ENCODE results near the gene FXR2. TPM values are rescaled to one million over a fixed set of nuclear protein-coding genes. Genes with fewer than 3 reads are reported as not detected.

FXR2 gene
- total and polyA plus RNA-seq, 9 donors = 13.8 to 36.1 (median 26.6) TPM

DNA sequence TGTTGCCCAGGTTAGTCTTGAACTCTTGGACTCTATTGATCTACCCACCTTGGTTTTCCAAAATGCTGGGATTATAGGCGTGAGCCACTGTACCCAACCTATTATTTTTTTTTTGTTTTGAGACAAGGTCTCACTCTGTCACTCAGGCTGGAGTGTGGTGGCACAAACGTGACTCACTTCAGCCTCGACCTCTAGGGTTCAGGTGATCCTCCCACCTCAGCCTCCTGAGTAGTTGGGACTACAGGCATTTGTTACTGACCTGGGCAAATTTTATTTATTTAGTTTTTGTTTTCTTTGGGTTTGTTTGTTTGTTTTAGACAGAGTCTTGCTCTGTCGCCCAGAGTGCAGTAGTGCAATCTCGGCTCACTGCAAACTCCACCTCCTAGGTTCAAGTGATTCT lies 9.0 kb upstream of the FXR2 start:
- Histone ChIP-seq H3K4me3 (no peak overlapping the region), H3K27ac (no peak overlapping the region), H3K4me1 (ENCODE audit: insufficient read depth) (peaks cover 4% of the 10 kb centered on the region), H3K9me3 (no peaks in the 10 kb centered on the region), H3K27me3 (no peaks in the 10 kb centered on the region), H3K36me3 (no peaks in the 10 kb centered on the region)
- WGBS, 3 donors = 80 to 92% (median 89%) methylated on average over 5 of the region's 5 CpGs
- no peak for DNase-seq
- TF ChIP-seq POLR2A (IDR thresholded peaks at IDR 0.05) = no peak
- TF ChIP-seq EP300 (IDR thresholded peaks at IDR 0.05) = no peak
- TF ChIP-seq, protein P1, sequence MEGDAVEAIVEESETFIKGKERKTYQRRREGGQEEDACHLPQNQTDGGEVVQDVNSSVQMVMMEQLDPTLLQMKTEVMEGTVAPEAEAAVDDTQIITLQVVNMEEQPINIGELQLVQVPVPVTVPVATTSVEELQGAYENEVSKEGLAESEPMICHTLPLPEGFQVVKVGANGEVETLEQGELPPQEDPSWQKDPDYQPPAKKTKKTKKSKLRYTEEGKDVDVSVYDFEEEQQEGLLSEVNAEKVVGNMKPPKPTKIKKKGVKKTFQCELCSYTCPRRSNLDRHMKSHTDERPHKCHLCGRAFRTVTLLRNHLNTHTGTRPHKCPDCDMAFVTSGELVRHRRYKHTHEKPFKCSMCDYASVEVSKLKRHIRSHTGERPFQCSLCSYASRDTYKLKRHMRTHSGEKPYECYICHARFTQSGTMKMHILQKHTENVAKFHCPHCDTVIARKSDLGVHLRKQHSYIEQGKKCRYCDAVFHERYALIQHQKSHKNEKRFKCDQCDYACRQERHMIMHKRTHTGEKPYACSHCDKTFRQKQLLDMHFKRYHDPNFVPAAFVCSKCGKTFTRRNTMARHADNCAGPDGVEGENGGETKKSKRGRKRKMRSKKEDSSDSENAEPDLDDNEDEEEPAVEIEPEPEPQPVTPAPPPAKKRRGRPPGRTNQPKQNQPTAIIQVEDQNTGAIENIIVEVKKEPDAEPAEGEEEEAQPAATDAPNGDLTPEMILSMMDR (IDR thresholded peaks at IDR 0.05) = no peak
- intact Hi-C loops (cut with DNase I) = loop anchor here in 1 of 4 donors (10.0 kb wide), 1 partner anchor 211 kb away; the partner anchor contains the start of gene KDM6B

DNA sequence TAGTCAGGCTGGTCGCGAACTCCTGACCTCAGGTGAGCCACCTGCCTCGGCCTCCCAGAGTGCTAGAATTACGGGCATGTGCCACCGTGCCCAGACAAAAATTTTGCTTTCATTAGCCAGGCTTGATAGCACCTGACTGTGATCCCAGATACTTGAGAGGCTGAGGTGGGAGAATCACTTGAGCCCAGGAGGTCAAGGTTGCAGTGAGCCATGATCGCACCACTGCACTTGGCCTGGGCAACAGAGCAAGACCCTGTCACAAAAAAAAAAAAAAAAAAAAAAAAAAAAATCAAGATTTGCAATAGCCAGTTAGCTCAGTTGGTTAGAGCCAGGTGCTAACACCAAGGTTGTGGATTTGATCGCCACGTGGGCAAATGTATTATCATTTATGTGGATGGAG lies 6.1 kb upstream of the FXR2 start:
- Histone ChIP-seq H3K4me1 (ENCODE audit: insufficient read depth) (no peaks in the 10 kb centered on the region), H3K27me3 (no peaks in the 10 kb centered on the region), H3K4me3 (no peak overlapping the region), H3K36me3 (no peaks in the 10 kb centered on the region), H3K27ac (no peak overlapping the region), H3K9me3 (no peaks in the 10 kb centered on the region)
- DNase-seq = no peak
- TF ChIP-seq EP300 (IDR thresholded peaks at IDR 0.05) (no peak), POLR2A (IDR thresholded peaks at IDR 0.05) (no peak)
- intact Hi-C loops (cut with DNase I) = loop anchor here in 1 of 4 donors (10.0 kb wide), 1 partner anchor 214 kb away; the partner anchor contains the start of gene KDM6B
- WGBS, 3 donors = 83 to 92% (median 92%) methylated on average over 8 of the region's 8 CpGs

DNA sequence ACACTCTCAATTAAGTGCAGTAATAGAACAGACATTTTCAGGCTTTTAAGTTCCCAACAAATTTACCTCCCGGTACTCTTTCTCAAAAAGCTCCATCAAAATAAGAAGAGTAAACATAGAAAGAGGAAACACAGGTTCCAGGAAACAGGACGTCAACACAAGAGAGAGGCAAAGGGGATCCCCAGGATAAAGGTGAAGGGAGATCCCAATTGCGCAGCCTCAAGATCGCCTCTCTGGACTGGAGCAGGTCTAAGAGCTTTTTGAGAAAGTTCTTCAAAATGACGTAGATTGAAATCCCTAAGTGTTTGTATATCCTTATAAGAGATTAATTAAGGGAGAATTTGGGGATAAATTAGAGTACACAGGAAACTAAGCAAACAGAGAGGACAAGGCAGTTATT lies 3.9 kb upstream of the FXR2 start:
- Histone ChIP-seq H3K27me3 (no peaks in the 10 kb centered on the region), H3K4me1 (ENCODE audit: insufficient read depth) (peaks cover 3% of the 10 kb centered on the region), H3K9me3 (no peaks in the 10 kb centered on the region), H3K27ac (no peak overlapping the region), H3K4me3 (no peak overlapping the region), H3K36me3 (no peaks in the 10 kb centered on the region)
- no peak for TF ChIP-seq POLR2A (IDR thresholded peaks at IDR 0.05)
- TF ChIP-seq, protein P1 (IDR thresholded peaks at IDR 0.05) = no peak
- no peak for TF ChIP-seq EP300 (IDR thresholded peaks at IDR 0.05)
- no peak for DNase-seq
- 82 to 86% (median 84%) methylated on average over 5 of the region's 5 CpGs for WGBS, 3 donors
- intact Hi-C loops (cut with DNase I) = no loop called here

DNA sequence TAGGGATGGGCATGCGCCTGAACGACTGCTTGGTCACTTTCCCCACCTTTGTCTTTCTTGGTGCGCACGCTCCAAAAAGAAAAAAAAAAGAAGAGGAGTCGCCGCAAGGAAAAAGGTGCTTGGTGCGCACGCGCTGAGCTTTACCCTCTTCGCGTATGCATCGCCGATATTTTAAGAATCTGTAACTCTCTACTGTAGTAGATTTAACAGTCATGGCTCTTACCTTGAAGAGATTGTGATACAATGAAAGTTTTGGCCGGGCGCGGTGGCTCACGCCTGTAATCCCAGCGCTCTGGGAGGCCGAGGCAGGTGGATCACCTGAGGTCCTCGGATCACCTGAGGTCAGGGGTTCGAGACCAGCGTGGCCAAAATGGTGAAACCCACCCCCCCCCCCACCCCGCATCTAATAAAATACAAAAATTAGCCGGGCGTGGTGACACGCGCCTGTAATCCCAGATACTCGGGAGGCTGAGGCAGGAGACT lies 609 bp upstream of the FXR2 start:
- TF ChIP-seq EP300 (IDR thresholded peaks at IDR 0.05) = no peak
- TF ChIP-seq POLR2A (IDR thresholded peaks at IDR 0.05) = no peak
- TF ChIP-seq, protein P1 (IDR thresholded peaks at IDR 0.05) = no peak
- Histone ChIP-seq H3K9me3 (no peaks in the 10 kb centered on the region), H3K27me3 (no peaks in the 10 kb centered on the region), H3K4me1 (ENCODE audit: insufficient read depth) (peaks cover 15% of the 10 kb centered on the region), H3K36me3 (no peaks in the 10 kb centered on the region), H3K4me3 (peak overlapping the region; percentile 41), H3K27ac (peak overlapping the region; percentile 26 to 85)
- intact Hi-C loops (cut with DNase I) = no loop called here
- no peak for DNase-seq
- WGBS, 3 donors = 5 to 8% (median 7%) methylated on average over 28 of the region's 28 CpGs

DNA sequence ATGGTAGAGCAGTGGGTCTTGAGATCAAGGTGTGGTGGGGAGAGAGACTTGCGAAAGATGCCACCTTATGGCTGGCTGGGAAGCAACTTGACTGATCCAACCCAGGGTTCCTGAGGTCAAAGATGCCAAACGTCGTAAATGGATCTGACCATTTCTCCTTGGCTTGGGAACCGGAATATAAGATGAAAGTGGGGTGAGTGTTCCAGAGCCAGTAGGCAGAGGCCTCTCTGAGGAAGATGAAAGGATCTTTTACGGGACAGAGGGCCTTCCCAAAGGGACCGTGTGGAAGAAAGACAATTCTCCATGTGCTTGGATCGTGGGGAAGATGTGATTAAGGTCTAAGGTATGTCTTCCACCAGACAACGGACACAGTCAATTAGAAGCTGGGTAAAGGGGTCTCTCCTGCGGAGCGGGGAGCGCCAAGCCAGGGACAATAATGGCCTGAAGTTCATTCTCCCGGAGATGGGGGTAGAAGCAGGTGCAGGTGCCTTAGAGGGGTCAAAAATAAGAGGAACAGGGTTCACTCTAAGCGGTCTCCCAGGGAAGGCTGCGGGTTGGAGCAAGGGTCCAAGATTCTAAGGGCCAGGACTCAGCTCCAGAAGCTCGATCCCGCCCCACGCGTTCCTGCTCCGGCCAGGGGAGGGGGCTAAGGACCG lies 800 bp downstream of the FXR2 start:
- intact Hi-C loops (cut with DNase I) = no loop called here
- peak overlapping the region; percentile 64 for H3K4me3 ChIP-seq
- H3K27me3 ChIP-seq = no peaks in the 10 kb centered on the region
- H3K4me1 ChIP-seq (ENCODE audit: insufficient read depth) = peaks cover 15% of the 10 kb centered on the region
- H3K36me3 ChIP-seq = no peaks in the 10 kb centered on the region
- DNase-seq = no peak
- TF ChIP-seq, protein P1 (IDR thresholded peaks at IDR 0.05) = no peak
- no peak for TF ChIP-seq EP300 (IDR thresholded peaks at IDR 0.05)
- no peak for TF ChIP-seq POLR2A (IDR thresholded peaks at IDR 0.05)
- H3K27ac ChIP-seq = peak overlapping the region; percentile 86 to 95
- no peaks in the 10 kb centered on the region for H3K9me3 ChIP-seq
- WGBS, 3 donors = 7 to 9% (median 8%) methylated on average over 20 of the region's 20 CpGs

Measured in ovary (tissue), 9 donors.